NCI-H524 (cell line): ENCODE results near the gene ZNF148.

Experiments
- DNase-seq, 2 experiments: peaks; one replicate each; lab custom pipeline; 2025; lab: John Stamatoyannopoulos, UW

Gene ZNF148

DNA sequence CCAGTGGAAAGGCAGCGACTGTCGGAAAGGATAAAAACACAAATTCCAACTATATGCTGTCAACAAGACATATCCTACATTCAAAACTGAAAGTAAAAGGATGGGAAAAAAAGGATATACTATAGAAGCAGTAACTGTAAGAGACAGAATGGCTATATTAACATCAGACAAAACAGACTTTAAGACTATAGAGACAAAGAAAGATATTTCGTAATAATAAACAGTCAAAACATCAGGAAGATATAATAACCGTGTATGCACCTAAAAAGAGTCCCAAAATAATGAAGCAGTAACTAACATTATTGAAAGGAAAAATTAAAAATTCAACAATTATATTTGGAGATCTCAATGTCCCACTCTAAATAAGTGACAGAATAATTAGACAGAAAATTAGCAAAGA, 48.2 kb downstream of the ZNF148 start:
- no peak for DNase-seq

DNA sequence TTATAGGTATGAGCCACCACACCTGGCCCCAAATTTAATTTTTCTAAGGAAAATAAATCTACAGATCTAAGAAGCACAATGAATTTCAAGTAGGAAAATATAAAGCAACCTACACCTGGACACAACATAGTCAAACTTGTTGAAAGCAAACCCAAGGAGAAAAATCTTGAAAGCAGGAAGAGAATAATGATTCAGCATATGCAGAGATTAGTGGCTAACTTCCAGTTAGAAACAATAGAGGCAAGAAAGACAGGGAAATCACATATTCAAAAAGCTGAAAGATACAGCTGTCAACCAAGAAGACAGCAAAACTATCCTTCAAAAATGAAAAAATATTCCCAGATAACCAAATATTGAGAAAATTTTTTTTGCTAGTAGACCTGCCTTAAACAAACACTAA, 49.4 kb downstream of the ZNF148 start:
- DNase-seq = no peak

DNA sequence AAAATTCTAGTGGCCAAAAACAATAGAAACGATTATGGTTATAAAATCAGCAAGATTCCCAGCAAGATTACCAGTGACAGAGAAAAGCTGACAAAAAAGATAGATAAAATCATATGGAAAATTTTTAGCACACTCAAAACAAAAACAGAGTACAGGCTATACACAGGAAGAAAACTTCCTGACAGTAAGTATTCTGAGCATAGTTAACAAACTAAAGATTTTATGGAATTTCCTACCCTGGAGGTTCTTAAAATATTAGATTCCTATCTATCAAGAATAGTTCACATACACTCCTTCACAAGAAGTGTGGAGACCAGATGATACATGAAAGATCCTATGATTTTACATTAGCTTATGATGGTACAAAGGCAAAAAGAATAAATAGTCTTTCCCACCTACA, 50.8 kb downstream of the ZNF148 start:
- DNase-seq = no peak

DNA sequence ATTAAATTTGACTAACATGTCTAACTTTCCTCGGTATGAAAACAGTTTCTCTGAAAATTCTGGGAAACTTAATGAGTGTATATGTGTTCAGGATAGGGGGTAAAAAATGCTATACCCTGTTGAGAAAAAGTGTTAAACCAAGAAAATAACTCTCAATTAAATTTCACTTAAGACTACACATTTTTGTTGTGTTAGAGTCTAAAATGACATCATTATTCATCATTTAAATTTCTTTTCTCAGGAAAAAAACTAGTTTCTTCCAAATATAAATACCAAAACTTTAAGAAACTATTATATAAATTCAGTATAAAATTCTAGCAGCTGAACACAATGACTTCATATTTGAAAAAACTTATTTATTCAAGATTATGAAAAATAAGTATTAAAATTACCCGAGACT, 52.2 kb downstream of the ZNF148 start:
- no peak for DNase-seq

DNA sequence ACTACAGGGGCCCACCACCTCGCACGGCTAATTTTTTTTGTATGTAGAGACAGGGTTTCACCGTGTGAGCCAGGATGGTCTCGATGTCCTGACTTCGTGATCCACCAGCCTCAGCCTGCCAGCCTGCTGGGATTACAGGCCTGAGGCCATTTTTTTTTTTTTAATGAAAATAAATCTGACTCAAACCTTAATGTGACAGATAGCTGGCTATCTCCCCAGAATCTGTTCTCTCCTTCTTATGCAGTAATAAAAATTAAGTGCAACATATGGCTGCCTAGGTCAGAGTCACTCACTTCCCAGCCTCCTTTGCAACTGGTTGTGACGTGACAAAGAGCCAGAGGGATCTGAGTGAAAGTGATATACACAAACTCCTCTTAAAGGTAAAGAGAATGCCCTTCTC, 53.0 kb downstream of the ZNF148 start:
- DNase-seq = peak; percentile 73 to 97

DNA sequence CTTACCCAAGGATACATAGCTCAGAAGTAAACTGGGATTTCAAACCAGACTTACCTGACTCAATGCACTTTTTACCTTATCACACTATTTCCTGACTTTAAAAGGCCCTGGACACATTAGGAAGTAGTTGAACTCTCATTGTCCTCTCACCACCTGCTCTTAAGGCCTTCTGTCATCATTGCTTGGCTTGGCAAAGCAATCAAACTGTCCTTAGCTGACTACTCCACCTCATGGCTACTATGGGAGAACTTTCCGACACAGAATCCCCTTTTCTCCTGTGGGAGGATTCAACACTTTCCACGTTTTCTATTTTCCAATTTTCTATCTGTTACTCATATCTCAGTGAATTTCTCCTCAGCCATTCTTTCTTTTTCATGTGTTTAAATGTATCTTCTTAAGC, 55.4 kb downstream of the ZNF148 start:
- DNase-seq = no peak

DNA sequence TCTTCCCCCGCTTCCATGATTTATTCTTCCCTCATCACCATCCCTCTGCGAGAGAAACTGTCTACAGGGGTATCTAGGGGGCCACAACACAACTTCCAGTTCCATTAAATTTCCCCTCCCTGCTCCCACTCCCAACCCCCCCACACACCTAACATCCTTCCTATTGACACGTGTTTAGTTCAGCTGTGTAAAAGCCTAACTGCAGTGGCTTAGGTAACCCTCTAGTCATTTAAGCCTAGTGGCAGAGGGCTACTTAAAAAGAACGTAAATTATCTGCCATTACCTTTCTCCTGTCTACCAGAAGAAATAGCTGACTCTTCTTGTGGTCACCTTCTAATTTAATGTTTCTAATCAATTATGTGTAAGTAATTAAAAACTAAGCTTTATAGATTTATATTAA, 56.3 kb downstream of the ZNF148 start:
- DNase-seq = no peak

DNA sequence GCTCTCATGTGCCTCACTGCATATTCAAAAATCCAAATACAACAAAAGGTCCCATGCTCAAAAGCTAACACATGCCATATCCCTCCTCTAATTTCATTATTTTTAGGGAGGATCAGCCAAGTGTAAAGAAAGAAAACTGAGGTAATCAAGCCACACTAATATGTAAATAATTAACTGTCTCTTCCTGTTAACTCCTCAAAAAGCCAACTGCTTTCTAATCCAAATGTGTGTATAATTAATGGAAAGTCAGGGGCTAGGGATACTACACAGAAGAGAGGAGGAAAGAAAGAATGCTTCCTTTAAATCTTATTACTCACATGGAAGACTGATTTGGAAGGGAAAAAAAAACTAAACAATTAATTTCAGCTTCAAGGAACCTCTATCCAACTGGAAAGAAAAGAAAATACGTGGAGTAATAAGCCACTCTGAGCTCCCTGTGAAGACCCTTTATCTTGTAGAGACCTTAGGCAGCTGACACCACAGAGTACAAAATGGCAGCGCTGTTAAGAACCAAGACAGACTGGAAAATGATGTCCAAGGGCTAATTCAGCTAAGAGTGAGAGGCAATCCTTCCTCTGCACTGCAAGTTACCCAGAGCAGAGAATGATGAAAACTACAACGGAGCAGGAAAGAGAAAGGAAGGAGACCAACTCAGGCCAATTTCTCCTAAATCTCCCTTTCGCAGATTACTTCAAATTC, 56.8 kb downstream of the ZNF148 start:
- DNase-seq = no peak

DNA sequence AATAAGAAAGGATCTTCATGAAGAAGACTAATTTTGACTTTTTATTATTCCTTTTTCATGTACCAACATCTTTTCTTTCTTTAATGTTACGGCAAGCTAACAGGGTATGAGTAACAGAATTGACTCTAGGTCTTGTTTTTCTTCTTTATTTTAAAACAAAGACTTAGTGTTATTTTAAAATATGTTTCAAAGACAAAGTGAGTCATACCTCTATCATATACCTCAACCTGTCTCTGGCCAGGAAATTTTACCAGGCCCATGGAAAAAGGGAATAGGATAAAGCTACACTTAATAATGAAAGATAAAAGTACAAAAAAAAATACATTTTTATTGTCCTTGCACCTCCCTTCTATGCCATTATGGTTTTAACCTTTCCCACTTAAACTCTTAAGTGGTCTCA, 57.4 kb downstream of the ZNF148 start:
- DNase-seq = no peak

DNA sequence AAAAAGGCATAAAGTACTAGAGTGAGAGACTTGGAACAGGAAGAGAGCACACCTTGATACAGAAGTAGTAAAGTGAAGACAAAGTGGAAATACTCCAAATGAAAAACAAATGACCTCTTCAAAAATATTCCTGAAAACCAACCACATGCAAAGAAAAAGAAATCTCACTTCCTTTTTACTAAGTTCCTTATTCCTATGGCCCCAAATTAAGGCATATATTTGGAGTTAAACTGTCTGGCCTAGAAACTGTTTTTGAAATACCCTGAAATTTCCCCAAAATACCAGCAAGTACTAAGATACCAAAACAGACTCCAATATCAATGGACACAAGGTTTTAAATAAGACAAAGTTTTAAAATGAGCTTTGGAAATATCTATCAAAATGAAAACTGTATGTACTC, 58.2 kb downstream of the ZNF148 start:
- no peak for DNase-seq

DNA sequence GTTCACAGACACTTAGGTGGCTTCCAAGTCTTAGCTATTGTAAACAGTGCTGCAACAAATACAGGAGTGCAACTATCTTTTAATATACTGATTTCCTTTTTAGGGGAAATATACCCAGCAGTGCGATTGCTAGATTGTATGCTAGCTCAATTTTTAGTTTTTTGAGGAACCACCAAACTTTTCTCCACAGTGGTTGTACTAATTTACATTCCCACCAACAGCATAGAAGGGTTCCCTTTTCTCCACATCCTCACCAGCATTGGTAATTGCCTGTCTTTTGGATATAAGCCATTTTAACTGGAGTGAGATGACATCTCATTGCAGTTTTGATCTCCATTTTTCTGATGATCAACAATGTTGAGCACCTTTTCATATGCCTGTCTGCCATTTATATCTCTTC, 58.9 kb downstream of the ZNF148 start:
- DNase-seq = no peak

DNA sequence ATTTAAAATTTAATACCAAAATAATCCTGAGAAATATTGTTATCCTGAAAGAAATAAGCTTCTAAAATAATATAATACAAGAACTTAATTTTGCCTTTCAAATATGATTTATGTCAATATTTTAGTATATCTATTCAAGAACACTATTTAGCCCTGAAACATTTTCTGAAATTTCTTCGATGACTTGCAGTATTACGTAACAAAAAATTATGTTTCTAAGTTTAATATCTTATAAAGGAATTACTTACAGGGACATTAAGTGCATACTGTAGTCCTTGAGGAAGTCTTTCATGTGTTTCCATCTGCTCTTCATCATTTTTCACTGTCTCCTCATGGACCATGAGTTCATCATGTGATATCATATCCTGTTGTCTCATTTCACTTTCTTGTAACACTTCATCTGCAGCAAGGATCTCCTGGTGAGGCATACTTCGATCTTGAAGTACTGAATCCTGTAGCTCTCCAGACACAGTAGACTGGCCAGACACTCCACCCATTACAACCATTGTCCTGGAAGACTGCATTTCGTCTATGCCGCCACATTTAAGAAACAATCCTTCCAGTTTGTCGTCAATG, 62.0 kb downstream of the ZNF148 start:
- no peak for DNase-seq

DNA sequence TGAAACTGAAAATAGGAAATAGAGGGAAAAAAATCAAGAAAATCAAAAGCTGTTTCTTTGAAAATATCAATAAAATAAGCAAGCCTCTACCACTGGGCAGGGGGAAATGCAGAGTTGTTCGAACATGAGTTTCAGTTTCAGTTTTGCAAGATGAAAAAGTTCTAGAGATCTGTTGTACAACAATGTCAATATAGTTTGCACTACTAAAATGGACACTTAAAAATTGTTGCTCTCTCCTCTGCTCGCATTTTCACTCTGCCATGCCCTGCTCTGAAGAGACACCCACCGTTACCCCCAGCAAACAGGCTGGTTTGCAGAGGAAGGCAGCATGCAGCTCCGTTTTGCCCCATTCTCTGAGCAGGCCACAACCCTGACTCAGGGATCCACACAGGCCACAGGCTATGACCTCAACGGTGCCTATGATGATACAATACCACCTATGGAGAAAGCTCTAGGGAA, 64.5 kb downstream of the ZNF148 start:
- no peak for DNase-seq

DNA sequence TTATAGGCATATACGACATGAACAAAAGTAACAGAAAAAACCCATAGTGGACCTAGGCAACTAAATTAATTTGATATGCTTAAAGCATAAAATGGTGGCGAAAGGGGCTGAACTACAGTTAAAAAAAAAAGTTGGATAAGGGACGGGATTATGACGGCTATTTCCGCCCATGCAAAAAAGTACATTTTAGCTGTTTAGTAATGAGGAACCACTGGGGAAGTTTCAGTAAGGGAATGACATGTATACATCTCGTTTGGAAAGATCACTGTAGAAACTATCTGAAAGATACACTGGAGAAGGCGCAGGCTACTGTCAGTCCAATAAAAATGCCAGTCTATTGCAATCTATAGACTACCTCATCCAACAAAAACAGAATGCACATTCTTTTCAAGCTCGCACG, 65.6 kb downstream of the ZNF148 start:
- no peak for DNase-seq

DNA sequence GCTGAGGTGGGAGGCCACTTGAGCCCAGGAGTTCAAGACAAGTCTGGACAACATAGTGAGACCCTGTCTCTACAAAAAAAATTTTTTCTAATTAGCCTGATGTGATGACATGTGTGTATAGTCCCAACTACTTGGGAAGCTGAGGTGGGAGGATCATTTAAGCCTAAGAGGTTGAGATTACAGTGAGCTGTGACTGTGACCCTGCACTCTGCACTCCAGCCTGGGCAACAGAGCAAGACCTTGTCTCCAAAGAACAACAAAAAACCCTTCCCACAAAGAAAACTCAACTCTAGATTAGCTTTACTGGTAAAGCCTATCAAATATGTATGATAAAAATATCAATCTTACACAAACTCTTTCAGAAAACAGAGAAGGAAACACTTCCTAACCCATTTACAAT, 68.5 kb downstream of the ZNF148 start:
- DNase-seq = no peak

DNA sequence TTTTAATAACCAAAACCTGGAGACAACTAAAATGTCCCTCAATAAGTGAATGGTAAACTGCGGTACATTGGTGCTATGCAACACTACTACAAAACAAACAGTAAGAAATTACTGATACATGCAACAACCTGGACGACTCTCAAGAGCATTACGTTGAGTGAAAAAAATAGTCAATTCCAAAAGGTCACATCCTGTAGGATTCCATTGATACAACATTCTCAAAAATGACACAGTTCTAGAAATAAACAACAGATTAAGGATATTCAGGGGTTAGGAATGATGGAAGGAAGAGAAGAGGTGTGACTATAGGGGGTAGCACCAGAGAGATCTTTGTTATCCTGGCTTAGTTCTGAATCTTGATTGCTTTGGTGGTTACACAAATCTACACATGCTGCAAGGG, 72.2 kb downstream of the ZNF148 start:
- DNase-seq = no peak

DNA sequence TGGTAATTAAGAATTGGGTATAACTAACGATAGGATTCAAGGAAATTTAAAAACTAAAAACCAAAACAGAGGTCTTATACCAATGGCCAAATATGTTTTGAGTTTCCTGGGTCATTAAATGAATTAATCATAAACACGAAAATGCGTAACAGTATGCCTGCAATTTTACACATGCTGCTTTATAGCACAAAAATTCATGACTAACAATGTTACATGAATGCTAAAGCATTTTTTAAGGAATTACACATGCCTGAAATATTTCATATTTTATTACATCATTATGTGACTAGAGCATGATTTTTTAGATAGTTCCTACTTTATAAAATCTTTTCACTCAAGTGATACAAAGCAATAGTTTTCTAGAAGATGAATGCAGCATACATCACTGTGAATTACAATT, 74.7 kb downstream of the ZNF148 start:
- no peak for DNase-seq

DNA sequence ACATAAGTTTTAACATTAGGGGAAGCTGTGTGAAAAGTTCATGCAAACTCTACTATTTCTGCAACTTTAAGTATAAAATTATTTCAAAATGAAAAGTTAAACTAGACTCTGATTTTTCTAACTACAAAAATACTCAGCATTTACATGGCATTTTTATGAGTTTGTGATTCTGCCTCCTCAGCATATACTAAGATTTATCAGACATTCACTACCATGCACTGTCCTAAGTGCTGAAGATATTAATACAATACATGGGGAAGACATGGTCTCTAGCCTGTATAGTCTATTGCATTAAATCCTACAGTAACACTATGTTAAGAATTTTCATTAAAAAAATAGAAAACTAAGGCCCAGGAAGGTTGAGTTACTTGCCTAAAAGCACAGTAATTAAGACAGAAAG, 80.7 kb downstream of the ZNF148 start:
- DNase-seq = no peak

DNA sequence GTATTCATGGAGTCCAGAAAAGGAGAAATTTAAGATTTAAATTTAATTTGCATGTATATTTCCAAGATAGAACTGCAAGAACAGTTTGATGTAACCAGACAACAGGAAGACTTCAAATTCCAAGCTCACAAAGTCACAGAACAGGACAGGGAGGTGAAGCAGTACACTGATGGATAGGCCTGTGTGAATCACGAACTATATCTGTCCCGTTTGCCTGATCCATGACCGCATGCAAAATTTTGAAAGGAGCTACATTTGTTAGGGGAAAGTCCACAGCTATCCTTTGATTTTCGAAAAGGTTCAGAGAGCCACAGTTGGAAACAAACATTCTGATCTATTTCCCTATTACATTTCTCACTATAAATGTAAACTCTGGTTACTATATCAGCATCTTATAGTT, 83.1 kb downstream of the ZNF148 start:
- no peak for DNase-seq

DNA sequence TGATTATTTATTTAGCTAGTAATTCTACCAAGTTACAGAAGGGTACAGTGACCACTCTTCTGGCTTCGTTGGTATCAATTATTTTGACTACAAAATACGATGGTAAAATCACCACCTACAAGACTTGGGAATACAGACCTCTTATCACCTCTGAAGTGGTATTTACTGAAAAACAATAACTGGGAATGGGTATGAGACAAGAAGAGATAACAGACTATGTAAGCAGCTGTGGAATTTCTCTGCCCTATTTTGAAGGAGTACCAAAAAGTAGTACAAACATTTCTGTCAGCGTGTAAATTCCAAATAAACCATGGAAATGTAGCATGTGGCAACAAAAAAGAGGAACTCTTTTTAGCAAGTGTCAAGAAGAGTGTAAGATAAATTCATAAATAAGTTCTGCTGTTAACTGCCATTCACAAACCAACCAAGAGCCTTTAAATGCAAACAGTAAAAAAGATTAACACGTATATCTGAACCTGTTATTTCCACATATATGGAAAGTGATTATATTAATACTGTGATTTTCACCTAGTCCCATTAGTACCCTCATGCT, 85.6 kb downstream of the ZNF148 start:
- DNase-seq = no peak

DNA sequence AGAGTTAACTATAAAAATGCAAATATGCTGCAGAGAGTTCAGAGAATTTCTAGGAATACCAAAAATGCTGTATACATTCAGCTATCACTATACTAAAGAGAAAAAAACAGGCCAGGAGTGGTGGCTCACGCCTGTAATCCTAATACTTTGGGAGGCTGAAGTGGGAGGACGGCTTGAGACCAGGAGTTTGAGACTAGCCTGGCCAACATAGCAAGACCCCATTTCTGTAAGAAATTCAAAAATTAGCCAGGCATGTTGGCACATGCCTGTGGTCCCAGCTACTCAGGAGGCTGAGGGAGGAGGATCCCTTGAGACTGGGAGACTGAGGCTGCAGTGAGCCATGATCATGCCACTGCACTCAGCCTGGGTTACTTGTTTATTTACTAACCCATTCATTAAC, 87.9 kb downstream of the ZNF148 start:
- DNase-seq = no peak

DNA sequence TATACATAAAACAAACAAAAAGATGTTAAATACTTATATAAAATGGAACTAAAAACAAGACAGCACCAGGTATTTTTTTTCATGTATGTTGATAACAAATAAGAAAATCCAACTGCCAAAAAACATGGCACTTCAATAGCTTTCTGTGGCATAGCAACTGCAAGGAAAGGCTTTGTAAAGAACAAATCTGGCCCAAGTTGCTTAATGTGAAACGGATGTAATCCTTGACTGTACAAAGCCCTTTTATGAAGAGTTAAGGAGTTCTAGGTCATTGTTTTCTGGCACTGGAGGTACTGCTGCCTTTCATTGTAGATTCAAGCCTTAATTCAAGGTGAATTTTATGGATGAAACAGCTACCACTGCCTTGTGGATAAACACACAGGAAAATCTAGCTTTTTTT, 93.7 kb downstream of the ZNF148 start:
- DNase-seq = no peak

DNA sequence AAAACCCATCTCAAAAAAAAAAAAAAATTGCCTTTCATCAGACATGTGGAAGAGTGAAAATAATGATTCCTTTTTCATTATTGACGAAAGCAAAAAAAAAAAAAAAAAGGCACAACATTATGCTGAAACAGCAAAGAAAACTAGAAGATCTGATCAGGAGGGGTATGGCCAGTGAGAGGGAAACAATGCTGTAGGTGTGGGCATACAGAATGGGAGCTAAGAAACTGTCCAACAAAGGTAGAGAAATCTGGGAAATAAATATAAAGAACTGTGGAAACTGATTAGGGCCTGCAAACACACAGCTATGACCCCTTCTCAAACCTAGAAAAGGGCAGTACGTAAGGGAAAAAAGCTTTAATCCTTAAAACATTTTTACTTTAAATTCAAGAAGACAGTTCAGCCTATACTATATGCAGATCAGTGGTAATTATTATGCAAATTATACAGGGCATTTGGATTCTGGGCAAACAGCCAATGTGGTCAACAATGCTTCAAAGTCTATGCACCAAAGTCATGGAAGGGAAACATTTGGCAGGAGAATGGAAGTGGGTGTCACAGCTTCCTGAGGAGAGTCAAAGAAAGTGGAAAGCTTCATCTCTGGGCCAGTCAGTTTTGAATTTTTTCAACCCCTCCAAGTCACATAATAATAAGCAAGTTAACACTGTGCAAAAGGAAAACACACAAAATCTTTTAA, 94.3 kb downstream of the ZNF148 start:
- DNase-seq = peak in 1 of 2 experiments; percentile 16
